Endodermal cell (in vitro differentiated cells): ENCODE measurements around the gene LRIT2. TPM values are rescaled to one million over a fixed set of nuclear protein-coding genes. Genes with fewer than 3 reads are reported as not detected.

Source experiments
- DNase-seq: peaks from one replicate; pipeline ENCODE4 v3.0.0-alpha.2; 2017
- H3K27ac ChIP-seq: 2 replicates; pipeline ENCODE4 v1.5.1; 2013; ENCODE audit warnings: mild to moderate bottlenecking, low read depth, low read length, moderate library complexity
- H3K27me3 ChIP-seq: 2 replicates; pipeline ENCODE4 v1.6.1; 2013; ENCODE audit warnings: mild to moderate bottlenecking, low read length, moderate library complexity; ENCODE audit not compliant: insufficient read depth, control insufficient read depth, poor library complexity, severe bottlenecking
- H3K36me3 ChIP-seq: 2 replicates; pipeline ENCODE4 v1.7.0; 2013; ENCODE audit warnings: mild to moderate bottlenecking, low read length, moderate library complexity; ENCODE audit not compliant: control insufficient read depth, insufficient read depth
- H3K4me1 ChIP-seq: one replicate; pipeline ENCODE4 v1.7.0; 2013; ENCODE audit warnings: low read length; ENCODE audit not compliant: control insufficient read depth, insufficient read depth
- H3K4me3 ChIP-seq: 2 replicates; pipeline ENCODE4 v1.5.1; 2013; ENCODE audit warnings: mild to moderate bottlenecking, low read length, moderate library complexity
- H3K9ac ChIP-seq: 2 replicates; pipeline ENCODE4 v1.6.1; 2013; ENCODE audit warnings: mild to moderate bottlenecking, low read length, moderate library complexity; ENCODE audit not compliant: poor library complexity, severe bottlenecking; ENCODE audit errors: extremely low read depth
- H3K9me3 ChIP-seq: 2 replicates; pipeline ENCODE4 v1.6.1; 2013; ENCODE audit warnings: mild to moderate bottlenecking, low read length, moderate library complexity; ENCODE audit not compliant: control insufficient read depth
- H3K27ac Mint-ChIP-seq: 2 replicates; pipeline ENCODE4 v1.8.0; 2020; ENCODE audit warnings: mixed read lengths
- H3K27me3 Mint-ChIP-seq: 2 replicates; pipeline ENCODE4 v1.8.0; 2021; ENCODE audit warnings: mild to moderate bottlenecking, mixed read lengths; ENCODE audit not compliant: insufficient read depth
- H3K36me3 Mint-ChIP-seq: 2 replicates; pipeline ENCODE4 v1.8.0; 2020; ENCODE audit warnings: low read depth, mixed read lengths
- H3K4me1 Mint-ChIP-seq: 2 replicates; pipeline ENCODE4 v1.8.0; 2020; ENCODE audit warnings: mixed read lengths
- H3K4me3 Mint-ChIP-seq: 2 replicates; pipeline ENCODE4 v1.8.0; 2020; ENCODE audit warnings: mild to moderate bottlenecking, moderate library complexity, mixed read lengths
- H3K9me3 Mint-ChIP-seq: 2 replicates; pipeline ENCODE4 v1.8.0; 2020; ENCODE audit warnings: mild to moderate bottlenecking, mixed read lengths
- CTCF ChIP-seq: fragments of 200-600 bp; sonication (generic); conservative IDR thresholded peaks from 2 replicates; pipeline ENCODE4 v1.5.0; 2021; ENCODE audit warnings: antibody characterized with exemption, mild to moderate bottlenecking
- whole genome bisulfite sequencing, 2 experiments: methylation state at CpG; one replicate each; pipeline versions ENCODE4 v1.1.5 to v1.1.7; 2013; ENCODE audit warnings: missing lambda C conversion rate in 2 of 2, mixed read lengths in 1 of 2; ENCODE audit not compliant: insufficient coverage in 1 of 2, insufficient read length in 1 of 2; 5-methylcytosine and 5-hydroxymethylcytosine counted together
- total RNA-seq, 2 donors: library from RNA; stranded (reverse); fragmentation: NEBNext Ultra II Directional in 1 of 2; extraction: Animal tissue kit (Norgen Biotek cat#: 25700) in 1 of 2; gene quantifications; 2 replicates in 1 of 2; 3 replicates in 1 of 2; pipeline ENCODE4 v1.2.1, GENCODE V29; 2021

The LRIT2 gene
- total RNA-seq, 2 donors from 2014 or later: not detected

- H3K27me3 Mint-ChIP-seq: peaks cover 17% of the 10 kb centered on the region
- H3K27ac Mint-ChIP-seq: no peak overlapping the region
- Histone ChIP-seq H3K27ac (no peak overlapping the region), H3K9ac (no peak overlapping the region), H3K9me3 (no peaks in the 10 kb centered on the region), H3K36me3 (no peaks in the 10 kb centered on the region), H3K4me3 (no peak overlapping the region), H3K27me3 (no peaks in the 10 kb centered on the region), H3K4me1 (peaks cover 9% of the 10 kb centered on the region)
- no peak overlapping the region for H3K4me3 Mint-ChIP-seq
- TF ChIP-seq CTCF: no peak
- H3K4me1 Mint-ChIP-seq: peaks cover 29% of the 10 kb centered on the region
- H3K36me3 Mint-ChIP-seq: no peaks in the 10 kb centered on the region
- WGBS, 2 experiments: 100% methylated on average over 1 of the region's 1 CpG; no CpG with 5 or more reads in 1 of the 2 experiments
- no peaks in the 10 kb centered on the region for H3K9me3 Mint-ChIP-seq
- peak; percentile 9 for DNase-seq
Observed at GRCh38 chr10:84269162-84269561, 43.8 kb upstream of the LRIT2 start.

- peak; percentile 91 for DNase-seq
- H3K4me1 Mint-ChIP-seq: peaks cover 29% of the 10 kb centered on the region
- H3K27ac Mint-ChIP-seq: no peak overlapping the region
- WGBS, 2 experiments: 60 to 81% methylated on average over 5 to 7 of the region's 7 CpGs
- peak; percentile 95 for TF ChIP-seq CTCF
- no peaks in the 10 kb centered on the region for H3K9me3 Mint-ChIP-seq
- Histone ChIP-seq H3K27ac (no peak overlapping the region), H3K9me3 (no peaks in the 10 kb centered on the region), H3K36me3 (no peaks in the 10 kb centered on the region), H3K4me1 (peaks cover 9% of the 10 kb centered on the region), H3K4me3 (no peak overlapping the region), H3K27me3 (no peaks in the 10 kb centered on the region), H3K9ac (no peak overlapping the region)
- peaks cover 20% of the 10 kb centered on the region for H3K27me3 Mint-ChIP-seq
- H3K4me3 Mint-ChIP-seq: no peak overlapping the region
- no peaks in the 10 kb centered on the region for H3K36me3 Mint-ChIP-seq
Observed at GRCh38 chr10:84267503-84268126, 42.3 kb upstream of the LRIT2 start.

- 92 to 94% methylated on average over 4 of the region's 4 CpGs for WGBS, 2 experiments
- no peak overlapping the region for H3K9ac ChIP-seq
- no peak for TF ChIP-seq CTCF
- Mint-ChIP-seq H3K27me3 (peaks cover 20% of the 10 kb centered on the region), H3K4me1 (peaks cover 22% of the 10 kb centered on the region), H3K9me3 (no peaks in the 10 kb centered on the region), H3K4me3 (no peak overlapping the region), H3K36me3 (no peaks in the 10 kb centered on the region), H3K27ac (no peak overlapping the region)
- H3K9me3 ChIP-seq: no peaks in the 10 kb centered on the region
- no peak overlapping the region for H3K4me3 ChIP-seq
- H3K4me1 ChIP-seq: no peaks in the 10 kb centered on the region
- no peak overlapping the region for H3K27ac ChIP-seq
- H3K27me3 ChIP-seq: no peaks in the 10 kb centered on the region
- H3K36me3 ChIP-seq: no peaks in the 10 kb centered on the region
- DNase-seq: peak; percentile 39
Observed at GRCh38 chr10:84265418-84265817, 40.1 kb upstream of the LRIT2 start.
